H9 (cell line): ENCODE measurements around the gene LITAFD. TPM values are rescaled to one million over a fixed set of nuclear protein-coding genes. Genes with fewer than 3 reads are reported as not detected.

Source experiments
- DNase-seq: peaks from one replicate; pipeline ENCODE4 v3.0.0-alpha.2; 2017
- H2AFZ ChIP-seq: one replicate; pipeline ENCODE4 v1.6.1; 2013; ENCODE audit warnings: mild to moderate bottlenecking, low read length, control low read depth, moderate library complexity
- H2AK5ac ChIP-seq: 2 replicates; pipeline ENCODE4 v1.6.1; 2013; ENCODE audit warnings: low read length, control low read depth, mixed read lengths; ENCODE audit not compliant: insufficient read length
- H2BK120ac ChIP-seq: one replicate; pipeline ENCODE4 v1.6.1; 2013; ENCODE audit warnings: low read depth, mild to moderate bottlenecking, low read length, control low read depth, inconsistent platforms; ENCODE audit not compliant: poor library complexity, severe bottlenecking
- H2BK12ac ChIP-seq: 2 replicates; pipeline ENCODE4 v1.6.1; 2013; ENCODE audit warnings: low read length, control low read depth, mixed read lengths, low read depth; ENCODE audit not compliant: insufficient read length
- H2BK15ac ChIP-seq: 2 replicates; pipeline ENCODE4 v1.6.1; 2013; ENCODE audit warnings: low read depth, low read length, control low read depth
- H2BK20ac ChIP-seq: one replicate; pipeline ENCODE4 v1.6.1; 2013; ENCODE audit warnings: low read depth, mild to moderate bottlenecking, low read length, control low read depth, inconsistent platforms; ENCODE audit not compliant: poor library complexity, severe bottlenecking
- H2BK5ac ChIP-seq: 2 replicates; pipeline ENCODE4 v1.6.1; 2013; ENCODE audit warnings: low read length, control low read depth, mixed read lengths; ENCODE audit not compliant: insufficient read length
- H3K14ac ChIP-seq: 2 replicates; pipeline ENCODE4 v1.6.1; 2013; ENCODE audit warnings: low read length, control low read depth; ENCODE audit not compliant: insufficient read depth
- H3K18ac ChIP-seq: 2 replicates; pipeline ENCODE4 v1.6.1; 2013; ENCODE audit warnings: low read depth, mild to moderate bottlenecking, mixed read lengths, low read length, control low read depth; ENCODE audit not compliant: insufficient read length
- H3K23ac ChIP-seq: 2 replicates; pipeline ENCODE4 v1.6.1; 2013; ENCODE audit warnings: low read length, control low read depth, mixed read lengths, low read depth; ENCODE audit not compliant: insufficient read length
- H3K23me2 ChIP-seq: 2 replicates; pipeline ENCODE4 v1.6.1; 2013; ENCODE audit warnings: low read depth, mild to moderate bottlenecking, mixed read lengths, low read length, control low read depth; ENCODE audit not compliant: insufficient read length, poor library complexity, severe bottlenecking
- H3K27ac ChIP-seq: 2 replicates; pipeline ENCODE4 v1.5.1; 2013; ENCODE audit warnings: low read length, control low read depth, mixed read lengths, low read depth; ENCODE audit not compliant: insufficient read length
- H3K27me3 ChIP-seq: 2 replicates; pipeline ENCODE4 v1.6.1; 2013; ENCODE audit warnings: low read length, control low read depth, inconsistent platforms; ENCODE audit not compliant: insufficient read depth
- H3K4ac ChIP-seq: 2 replicates; pipeline ENCODE4 v1.6.1; 2013; ENCODE audit warnings: low read depth, mild to moderate bottlenecking, control low read depth, inconsistent platforms, low read length, moderate library complexity
- H3K4me1 ChIP-seq: 2 replicates; pipeline ENCODE4 v1.6.1; 2013; ENCODE audit warnings: low read length, control low read depth, inconsistent platforms; ENCODE audit not compliant: insufficient read depth
- H3K4me2 ChIP-seq: 2 replicates; pipeline ENCODE4 v1.6.1; 2013; ENCODE audit warnings: low read length, control low read depth, mixed read lengths; ENCODE audit not compliant: insufficient read length, insufficient read depth
- H3K56ac ChIP-seq: 2 replicates; pipeline ENCODE4 v1.6.1; 2013; ENCODE audit warnings: low read depth, mild to moderate bottlenecking, mixed read lengths, low read length, control low read depth; ENCODE audit not compliant: insufficient read length
- H3K79me1 ChIP-seq: 2 replicates; pipeline ENCODE4 v1.6.1; 2013; ENCODE audit warnings: low read depth, mild to moderate bottlenecking, moderate library complexity, low read length, control low read depth, inconsistent platforms; ENCODE audit not compliant: insufficient read depth, poor library complexity, severe bottlenecking
- H3K79me2 ChIP-seq: 2 replicates; pipeline ENCODE4 v1.6.1; 2013; ENCODE audit warnings: low read length, control low read depth, inconsistent platforms; ENCODE audit not compliant: insufficient read depth
- H3K9ac ChIP-seq: 2 replicates; pipeline ENCODE4 v1.6.1; 2013; ENCODE audit warnings: low read length, control low read depth, mixed read lengths; ENCODE audit not compliant: insufficient read length; ENCODE audit errors: extremely low read depth
- H3K9me3 ChIP-seq: one replicate; pipeline ENCODE4 v1.6.1; 2013; ENCODE audit warnings: low read depth, low read length, inconsistent platforms; ENCODE audit not compliant: control insufficient read depth
- H3T11ph ChIP-seq: one replicate; pipeline ENCODE4 v1.6.1; 2013; ENCODE audit warnings: mild to moderate bottlenecking, low read length, control low read depth, inconsistent platforms
- H4K20me1 ChIP-seq: one replicate; pipeline ENCODE4 v1.6.1; 2013; ENCODE audit not compliant: control insufficient read depth, insufficient read length, insufficient read depth
- H4K5ac ChIP-seq: 2 replicates; pipeline ENCODE4 v1.6.1; 2013; ENCODE audit warnings: low read depth, mild to moderate bottlenecking, mixed read lengths, low read length, control low read depth; ENCODE audit not compliant: insufficient read length
- H4K8ac ChIP-seq: replicated peaks from 2 replicates; pipeline ENCODE4 v1.6.1; 2013; ENCODE audit warnings: low read length, control low read depth, mixed read lengths, low read depth; ENCODE audit not compliant: insufficient read length
- H4K91ac ChIP-seq: 2 replicates; pipeline ENCODE4 v1.6.1; 2013; ENCODE audit warnings: low read depth, mild to moderate bottlenecking, moderate library complexity, mixed read lengths, low read length, control low read depth; ENCODE audit not compliant: insufficient read length
- H3K27ac Mint-ChIP-seq, 3 experiments: 2 replicates in 2 of 3; 3 replicates in 1 of 3; pipeline ENCODE4 v1.8.0; 2020 to 2021; ENCODE audit warnings: mixed read lengths in 3 of 3, mild to moderate bottlenecking in 1 of 3, moderate library complexity in 1 of 3
- H3K27me3 Mint-ChIP-seq: 2 replicates; pipeline ENCODE4 v1.8.0; 2021; ENCODE audit warnings: low read depth, mild to moderate bottlenecking, moderate library complexity, mixed read lengths
- H3K36me3 Mint-ChIP-seq, 3 experiments: 2 replicates in 2 of 3; 3 replicates in 1 of 3; pipeline ENCODE4 v1.8.0; 2020 to 2021; ENCODE audit warnings: low read depth in 3 of 3, mixed read lengths in 3 of 3; ENCODE audit not compliant: insufficient read depth in 1 of 3
- H3K4me1 Mint-ChIP-seq, 2 experiments: 2 replicates each; pipeline ENCODE4 v1.8.0; 2020; ENCODE audit warnings: mixed read lengths in 2 of 2
- H3K4me3 Mint-ChIP-seq, 2 experiments: 2 replicates in 1 of 2; 3 replicates in 1 of 2; pipeline ENCODE4 v1.8.0; 2020 to 2021; ENCODE audit warnings: mild to moderate bottlenecking in 2 of 2, mixed read lengths in 2 of 2, moderate library complexity in 1 of 2
- H3K9me3 Mint-ChIP-seq, 2 experiments: 2 replicates in 1 of 2; 3 replicates in 1 of 2; pipeline ENCODE4 v1.8.0; 2020; ENCODE audit warnings: mild to moderate bottlenecking in 2 of 2, mixed read lengths in 2 of 2, moderate library complexity in 1 of 2
- WGBS: extraction: QIAGEN DNeasy Blood & Tissue Kit; methylation state at CpG from one replicate; pipeline ENCODE4 v1.1.7; 2013; ENCODE audit warnings: missing lambda C conversion rate, low lambda C conversion rate, mixed read lengths; ENCODE audit not compliant: insufficient read length; ENCODE audit errors: extremely low coverage; 5-methylcytosine and 5-hydroxymethylcytosine counted together
- total RNA-seq: library from RNA; stranded (reverse); gene quantifications from 2 replicates; pipeline ENCODE4 v1.2.1, GENCODE V29; 2021
- TF ChIP-seq, protein P1 (sequence below): fragments of 200-600 bp; sonication (generic); conservative IDR thresholded peaks from 3 replicates; pipeline ENCODE4 v1.8.0; 2021; ENCODE audit warnings: antibody characterized with exemption, mild to moderate bottlenecking

Gene LITAFD
- total RNA-seq, 1 experiment from 2014 or later, result not detected

DNA sequence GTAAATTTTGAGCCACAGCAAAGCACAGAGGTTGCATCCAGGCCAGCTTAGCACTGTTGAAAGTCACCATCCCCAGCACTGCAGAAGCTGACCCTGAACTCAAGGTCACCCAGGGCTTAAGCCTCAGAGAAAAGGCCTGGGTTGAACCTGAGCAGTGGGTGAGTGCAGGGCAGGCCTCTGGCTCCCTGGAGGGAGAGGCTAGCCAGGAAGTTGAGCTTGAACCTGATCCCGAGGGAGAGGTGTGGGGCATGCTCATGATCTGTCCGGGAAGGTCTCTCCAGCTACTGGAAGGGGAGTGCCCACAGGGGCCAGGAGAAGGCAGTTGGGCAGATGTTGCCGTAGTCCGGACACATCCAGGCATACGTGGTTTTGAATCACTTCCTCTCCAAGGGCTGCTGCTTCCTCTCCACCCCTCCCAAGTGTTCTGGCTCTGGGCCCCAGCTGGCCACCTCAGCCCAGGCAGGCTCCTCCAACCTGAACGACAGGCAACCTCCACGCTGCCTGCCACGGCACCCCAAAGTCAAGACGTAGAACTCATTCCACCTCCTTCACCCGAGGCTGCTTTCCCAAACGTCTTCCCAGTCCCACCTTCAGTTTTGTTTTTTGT lies 31.8 kb upstream of the LITAFD start:
- H3K18ac ChIP-seq, result no peak overlapping the region
- no peak overlapping the region for H3K4me2 ChIP-seq
- no peak overlapping the region for H2AFZ ChIP-seq
- Mint-ChIP-seq H3K36me3 (peaks cover 28 to 92% (median 60%) of the 10 kb centered on the region in 3 experiments), H3K4me3 (no peak overlapping the region), H3K9me3 (no peaks in the 10 kb centered on the region; a peak in 1 of 5 replicates), H3K4me1 (peaks cover 27 to 33% of the 10 kb centered on the region in 2 experiments), H3K27me3 (no peaks in the 10 kb centered on the region; the same call in 1 of the 2 replicates), H3K27ac (peak overlapping the region; percentile 19 to 92 (median 68); a peak in 4 of 7 replicates)
- H3K27ac ChIP-seq, result no peak overlapping the region
- H2BK15ac ChIP-seq, result no peak overlapping the region
- no peak overlapping the region for H2BK120ac ChIP-seq
- no peaks in the 10 kb centered on the region for H3K9me3 ChIP-seq
- H3K56ac ChIP-seq, result no peak overlapping the region
- DNase-seq, result peak; percentile 30
- no peak overlapping the region for H2BK5ac ChIP-seq
- H3K27me3 ChIP-seq, result no peaks in the 10 kb centered on the region
- no CpG with 5 or more reads among the region's 11 CpGs for WGBS
- H4K5ac ChIP-seq, result no peak overlapping the region
- TF ChIP-seq, protein P1, sequence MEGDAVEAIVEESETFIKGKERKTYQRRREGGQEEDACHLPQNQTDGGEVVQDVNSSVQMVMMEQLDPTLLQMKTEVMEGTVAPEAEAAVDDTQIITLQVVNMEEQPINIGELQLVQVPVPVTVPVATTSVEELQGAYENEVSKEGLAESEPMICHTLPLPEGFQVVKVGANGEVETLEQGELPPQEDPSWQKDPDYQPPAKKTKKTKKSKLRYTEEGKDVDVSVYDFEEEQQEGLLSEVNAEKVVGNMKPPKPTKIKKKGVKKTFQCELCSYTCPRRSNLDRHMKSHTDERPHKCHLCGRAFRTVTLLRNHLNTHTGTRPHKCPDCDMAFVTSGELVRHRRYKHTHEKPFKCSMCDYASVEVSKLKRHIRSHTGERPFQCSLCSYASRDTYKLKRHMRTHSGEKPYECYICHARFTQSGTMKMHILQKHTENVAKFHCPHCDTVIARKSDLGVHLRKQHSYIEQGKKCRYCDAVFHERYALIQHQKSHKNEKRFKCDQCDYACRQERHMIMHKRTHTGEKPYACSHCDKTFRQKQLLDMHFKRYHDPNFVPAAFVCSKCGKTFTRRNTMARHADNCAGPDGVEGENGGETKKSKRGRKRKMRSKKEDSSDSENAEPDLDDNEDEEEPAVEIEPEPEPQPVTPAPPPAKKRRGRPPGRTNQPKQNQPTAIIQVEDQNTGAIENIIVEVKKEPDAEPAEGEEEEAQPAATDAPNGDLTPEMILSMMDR, result no peak
- H2AK5ac ChIP-seq, result no peak overlapping the region
- H4K91ac ChIP-seq, result no peak overlapping the region
- no peaks in the 10 kb centered on the region for H3K79me2 ChIP-seq
- H3K79me1 ChIP-seq, result no peaks in the 10 kb centered on the region
- no peak overlapping the region for H3K23ac ChIP-seq
- no peaks in the 10 kb centered on the region for H3K4me1 ChIP-seq
- peaks cover 6% of the 10 kb centered on the region for H4K20me1 ChIP-seq
- H3K4ac ChIP-seq, result no peak overlapping the region
- no peak overlapping the region for H2BK20ac ChIP-seq
- H3T11ph ChIP-seq, result no peak overlapping the region
- H3K23me2 ChIP-seq, result no peaks in the 10 kb centered on the region
- no peak overlapping the region for H3K9ac ChIP-seq
- no peak overlapping the region for H3K14ac ChIP-seq
- H4K8ac ChIP-seq, result no peak overlapping the region
- no peak overlapping the region for H2BK12ac ChIP-seq
